IMR-90 (cell line): ENCODE results near the gene TNFRSF18. TPM values are rescaled to one million over a fixed set of nuclear protein-coding genes. Genes with fewer than 3 reads are reported as not detected.

Source experiments
- ATAC-seq: fragments of 200-7000 bp; cut with Tn5 transposase; 2 replicates; pipeline ENCODE4 v1.9.1; 2020; ENCODE audit warnings: low read depth, mild to moderate bottlenecking, moderate library complexity
- BruUV-seq: library from RNA; stranded (reverse); fragments of 400-500 nt; replicated peaks from 2 replicates; lab custom pipeline; 2021; lab: Mats Ljungman, UMichigan
- CTCF ChIA-PET: fragments of 300-600 bp; formaldehyde crosslinking; extraction: SDS; loops from one replicate; lab custom pipeline; 2021; ENCODE audit warnings: antibody characterized with exemption; lab: Yijun Ruan, JAX
- POLR2A ChIA-PET: fragments of 300-600 bp; sonication (Branson Sonifier 250); formaldehyde crosslinking; loops from one replicate; lab custom pipeline; 2022; ENCODE audit warnings: antibody characterized with exemption; ENCODE audit not compliant: unreplicated experiment; lab: Charles Lee
- DNase-seq: peaks from one replicate; pipeline ENCODE4 v3.0.0; 2013
- H2AFZ ChIP-seq: replicated peaks from 2 replicates; pipeline ENCODE3; 2013; ENCODE audit warnings: low read length, mild to moderate bottlenecking; ENCODE audit not compliant: poor library complexity
- H2AK5ac ChIP-seq: 2 replicates; pipeline ENCODE4 v1.6.1; 2013; ENCODE audit warnings: low read depth, low read length, inconsistent platforms
- H2AK9ac ChIP-seq: replicated peaks from 2 replicates; pipeline ENCODE3; 2013; ENCODE audit warnings: mild to moderate bottlenecking, low read depth, low read length, moderate library complexity; ENCODE audit not compliant: poor library complexity
- H2BK120ac ChIP-seq: 2 replicates; pipeline ENCODE4 v1.6.1; 2013; ENCODE audit warnings: low read depth, low read length, inconsistent platforms
- H2BK15ac ChIP-seq: 3 replicates; pipeline ENCODE4 v1.6.1; 2013; ENCODE audit warnings: low read depth, low read length, inconsistent platforms
- H2BK20ac ChIP-seq: 2 replicates; pipeline ENCODE4 v1.6.1; 2013; ENCODE audit warnings: low read depth, mild to moderate bottlenecking, inconsistent platforms, low read length, moderate library complexity
- H2BK5ac ChIP-seq: 2 replicates; pipeline ENCODE4 v1.6.1; 2013; ENCODE audit warnings: mild to moderate bottlenecking, low read depth, low read length, inconsistent platforms; ENCODE audit not compliant: poor library complexity, severe bottlenecking
- H3K14ac ChIP-seq: replicated peaks from 2 replicates; pipeline ENCODE4 v1.6.1; 2013; ENCODE audit warnings: low read depth, low read length, inconsistent platforms
- H3K18ac ChIP-seq: 2 replicates; pipeline ENCODE4 v1.6.1; 2013; ENCODE audit warnings: low read depth, low read length, control low read depth
- H3K23ac ChIP-seq: 2 replicates; pipeline ENCODE4 v1.6.1; 2013; ENCODE audit warnings: low read depth, low read length, inconsistent platforms
- H3K27ac ChIP-seq: 2 replicates; pipeline ENCODE4 v1.5.1; 2013; ENCODE audit warnings: mild to moderate bottlenecking, control low read depth, low read length; ENCODE audit not compliant: insufficient read depth
- H3K27me3 ChIP-seq: 2 replicates; pipeline ENCODE4 v1.6.1; 2013; ENCODE audit warnings: low read length; ENCODE audit not compliant: control insufficient read depth, insufficient read depth
- H3K36me3 ChIP-seq: 2 replicates; pipeline ENCODE4 v1.6.1; 2013; ENCODE audit warnings: low read length, mixed read lengths; ENCODE audit not compliant: control insufficient read depth, insufficient read depth
- H3K4ac ChIP-seq: 2 replicates; pipeline ENCODE4 v1.6.1; 2013; ENCODE audit warnings: low read depth, low read length, inconsistent platforms
- H3K4me1 ChIP-seq: 2 replicates; pipeline ENCODE4 v1.6.1; 2013; ENCODE audit warnings: low read length, mixed read lengths; ENCODE audit not compliant: control insufficient read depth, insufficient read depth
- H3K4me2 ChIP-seq: 2 replicates; pipeline ENCODE4 v1.6.1; 2013; ENCODE audit warnings: low read depth, mild to moderate bottlenecking, control low read depth, low read length, moderate library complexity
- H3K4me3 ChIP-seq: 2 replicates; pipeline ENCODE4 v1.5.1; 2013; ENCODE audit warnings: low read depth, mild to moderate bottlenecking, control low read depth, low read length, moderate library complexity; ENCODE audit not compliant: insufficient read depth
- H3K56ac ChIP-seq: 2 replicates; pipeline ENCODE4 v1.6.1; 2013; ENCODE audit warnings: low read length, inconsistent platforms; ENCODE audit not compliant: insufficient read depth; ENCODE audit errors: extremely low read depth
- H3K79me1 ChIP-seq, 2 experiments: 2 replicates each; pipeline ENCODE4 v1.6.1; 2013; ENCODE audit warnings: low read length in 2 of 2, inconsistent platforms in 1 of 2, low read depth in 1 of 2
- H3K9ac ChIP-seq: 2 replicates; pipeline ENCODE4 v1.6.1; 2013; ENCODE audit warnings: low read depth, low read length, control low read depth
- H3K9me1 ChIP-seq: 2 replicates; pipeline ENCODE4 v1.6.1; 2013; ENCODE audit warnings: low read length, inconsistent platforms; ENCODE audit not compliant: insufficient read depth
- H3K9me3 ChIP-seq: 2 replicates; pipeline ENCODE4 v1.6.1; 2013; ENCODE audit warnings: low read length; ENCODE audit not compliant: control insufficient read depth, insufficient read depth
- H4K20me1 ChIP-seq: 2 replicates; pipeline ENCODE4 v1.6.1; 2013; ENCODE audit warnings: low read length, inconsistent platforms; ENCODE audit not compliant: insufficient read depth
- H4K5ac ChIP-seq: 2 replicates; pipeline ENCODE4 v1.6.1; 2013; ENCODE audit warnings: mild to moderate bottlenecking, low read depth, low read length, control low read depth
- H4K8ac ChIP-seq, 2 experiments: 2 replicates each; pipeline ENCODE4 v1.6.1; 2013; ENCODE audit warnings: low read depth in 2 of 2, low read length in 2 of 2, control low read depth in 1 of 2, inconsistent platforms in 1 of 2
- H4K91ac ChIP-seq: 2 replicates; pipeline ENCODE4 v1.6.1; 2013; ENCODE audit warnings: low read depth, low read length, inconsistent platforms; ENCODE audit not compliant: insufficient read depth
- FOS ChIP-seq: fragments of 150-350 bp; IDR thresholded peaks from 2 replicates; pipeline ENCODE4 v1.6.1; 2016; ENCODE audit warnings: low read depth, low read length
- WGBS, 2 experiments: methylation state at CpG; one replicate each; pipeline versions ENCODE4 v1.1.5 to v1.1.7; 2013; ENCODE audit warnings: missing lambda C conversion rate in 2 of 2; ENCODE audit not compliant: insufficient read length in 1 of 2; ENCODE audit errors: extremely low coverage in 2 of 2; 5-methylcytosine and 5-hydroxymethylcytosine counted together
- dilution Hi-C: fragments of 300-500 bp; cut with HindIII; formaldehyde crosslinking; loops from one replicate; pipeline ENCODE4 v1.14.3; 2018; ENCODE audit warnings: low sequenced_read_pairs; ENCODE audit not compliant: unreplicated experiment
- in situ Hi-C: fragments of 300-500 bp; cut with MboI; formaldehyde crosslinking; loops from 3 replicates; pipeline ENCODE4 v1.14.3; 2019; ENCODE audit warnings: low sequenced_read_pairs, inconsistent platforms, mixed read lengths
- intact Hi-C: fragments of 100-400 bp; cut with micrococcal nuclease; formaldehyde crosslinking; loops from 2 replicates; pipeline ENCODE4 v1.10.0; 2022
- polyA plus RNA-seq, 3 experiments: library from polyadenylated mRNA; depleted of rRNA; stranded (reverse); fragments of >200 nt; gene quantifications; 2 replicates each; pipeline ENCODE4 v1.2.3, GENCODE V29; 2012; ENCODE audit warnings: low replicate concordance in 1 of 3
- total RNA-seq: library from RNA; depleted of rRNA; stranded (reverse); fragments of >200 nt; gene quantifications from 2 replicates; pipeline ENCODE4 v1.2.3, GENCODE V29; 2012

The TNFRSF18 gene
- total and polyA plus RNA-seq, 2 of the 4 experiments (the other 2 are of a cell fraction): 0.18 to 1.0 TPM

DNA sequence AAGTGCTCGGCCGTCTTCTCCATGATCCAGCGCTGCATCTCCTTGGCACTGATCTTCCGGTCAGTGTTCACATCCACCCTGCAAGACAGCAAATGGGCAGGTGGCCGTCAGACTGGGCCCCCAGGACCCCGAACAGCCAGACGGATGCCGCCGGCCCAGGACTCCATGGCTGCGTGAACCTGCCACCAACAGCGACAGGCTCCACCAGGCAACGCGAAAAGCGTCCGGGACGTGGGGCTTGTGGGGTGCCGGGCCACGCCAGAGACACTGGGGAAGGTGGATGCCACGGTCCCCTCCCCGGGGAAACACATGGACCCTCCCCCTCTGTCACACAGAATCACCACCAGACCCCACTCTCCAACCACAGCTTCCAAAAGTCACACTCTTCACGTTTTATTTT, 17.5 kb upstream of the TNFRSF18 start:
- 88% methylated on average over 5 of the region's 21 CpGs; no CpG with 5 or more reads in 1 of the 2 experiments for WGBS, 2 experiments
- ATAC-seq (no peak), DNase-seq (no peak)
- Histone ChIP-seq H3K18ac (no peak overlapping the region), H3K27me3 (no peaks in the 10 kb centered on the region), H3K23ac (no peak overlapping the region), H3K36me3 (peaks cover 80% of the 10 kb centered on the region), H2AK9ac (peak overlapping the region; percentile 72), H2BK120ac (no peak overlapping the region), H2BK5ac (no peak overlapping the region), H3K9me1 (peaks cover 9% of the 10 kb centered on the region), H2AFZ (no peak overlapping the region), H3K14ac (no peak overlapping the region), H3K4ac (no peak overlapping the region), H4K5ac (no peak overlapping the region), H2BK20ac (no peak overlapping the region), H3K4me3 (no peak overlapping the region), H3K56ac (no peak overlapping the region), H3K79me1 (peaks cover 11 to 51% of the 10 kb centered on the region in 2 experiments; a peak in 3 of 4 replicates), H3K9ac (no peak overlapping the region), H4K91ac (no peak overlapping the region), H3K27ac (no peak overlapping the region), H3K4me2 (no peak overlapping the region), H2BK15ac (no peak overlapping the region), H3K4me1 (no peaks in the 10 kb centered on the region), H3K9me3 (no peaks in the 10 kb centered on the region), H2AK5ac (no peak overlapping the region), H4K20me1 (peaks cover 52% of the 10 kb centered on the region), H4K8ac (no peak overlapping the region)
- intact Hi-C loops (no loop called here), dilution Hi-C loops (no loop called here), in situ Hi-C loops (no loop called here)
- no peak for TF ChIP-seq FOS
- ChIA-PET CTCF (no interaction called here), POLR2A (no interaction called here)
- BruUV-seq: no TSS peak
